HG02759 (cell line): Measurements from ENCODE around the gene INPP5K.
"Not testable (repeated sequence)": the region's sequence is repeated elsewhere in the genome, so short reads cannot be mapped to it uniquely, and the experiment has no call there.

Source experiments
- ATAC-seq: cut with Tn5 transposase; IDR thresholded peaks from one replicate; pipeline ENCODE4 v1.9.1; 2021; ENCODE audit warnings: mild to moderate bottlenecking, moderate library complexity; ENCODE audit not compliant: unreplicated experiment

The INPP5K gene

GRCh38 chr17:1508709-1509108 is 7.7 kb downstream of the INPP5K start:
- ATAC-seq, result not testable (repeated sequence)

GRCh38 chr17:1506649-1507267 is 9.7 kb downstream of the INPP5K start:
- ATAC-seq, result no peak

GRCh38 chr17:1505586-1505985 is 10.8 kb downstream of the INPP5K start:
- ATAC-seq, result no peak

GRCh38 chr17:1504866-1505265 is 11.5 kb downstream of the INPP5K start:
- no peak for ATAC-seq

- no peak for ATAC-seq
These were observed 12.7 kb downstream of the INPP5K start for GRCh38 chr17:1503699-1504098.

- ATAC-seq, result no peak
These were observed 17.5 kb downstream of the INPP5K start for GRCh38 chr17:1498869-1499268.

- no peak for ATAC-seq
These were observed 18.2 kb downstream of the INPP5K start for GRCh38 chr17:1498233-1498632.

GRCh38 chr17:1497831-1498230 is 18.6 kb downstream of the INPP5K start:
- no peak for ATAC-seq

- ATAC-seq, result no peak
These were observed 19.5 kb downstream of the INPP5K start for GRCh38 chr17:1496869-1497268.

GRCh38 chr17:1495265-1495989 is 21.0 kb downstream of the INPP5K start:
- no peak for ATAC-seq

GRCh38 chr17:1494736-1495253 is 21.6 kb downstream of the INPP5K start:
- no peak for ATAC-seq

GRCh38 chr17:1494203-1494602 is 22.2 kb downstream of the INPP5K start:
- no peak for ATAC-seq

- ATAC-seq, result no peak
These were observed 23.0 kb downstream of the INPP5K start for GRCh38 chr17:1493291-1493980.

- no peak for ATAC-seq
These were observed 23.9 kb downstream of the INPP5K start, which contains the start of gene MYO1C for GRCh38 chr17:1492249-1493206. Gene MYO1C, minus strand, starts transcription at chr17:1492686. Its CDS starts 199 bp downstream, at chr17:1492487.

GRCh38 chr17:1491443-1492248 is 24.8 kb downstream of the INPP5K start:
- ATAC-seq, result peak; percentile 50

- ATAC-seq, result peak; percentile 62
These were observed 25.6 kb downstream of the INPP5K start for GRCh38 chr17:1490643-1491442.

- no peak for ATAC-seq
These were observed 27.6 kb downstream of the INPP5K start for GRCh38 chr17:1488826-1489270.

GRCh38 chr17:1487939-1488825 is 28.2 kb downstream of the INPP5K start:
- peak; percentile 26 for ATAC-seq
